Astrocyte (in vitro differentiated cells and primary cell): Measurements from ENCODE around the gene EIF2A. TPM values are rescaled to one million over a fixed set of nuclear protein-coding genes. Genes with fewer than 3 reads are reported as not detected.

Experiments
- DNase-seq: peaks from one replicate; pipeline ENCODE4 v3.0.0-alpha.2; 2010; ENCODE audit warnings: low read depth
- FAIRE-seq: peaks from 2 replicates; lab custom pipeline; 2011; peaks lifted over from hg19 to GRCh38; lab: Jason Lieb, UNC
- H2AFZ ChIP-seq: 2 replicates; pipeline ENCODE4 v1.6.0; 2012; ENCODE audit warnings: low read depth, low read length, inconsistent platforms
- H3K27ac ChIP-seq: 2 replicates; pipeline ENCODE4 v1.5.1; 2011; ENCODE audit warnings: low read depth, low read length, inconsistent platforms
- H3K27me3 ChIP-seq: 2 replicates; pipeline ENCODE4 v1.6.0; 2011; ENCODE audit warnings: low read length, inconsistent platforms; ENCODE audit not compliant: insufficient read depth
- H3K36me3 ChIP-seq: 2 replicates; pipeline ENCODE4 v1.5.1; 2011; ENCODE audit warnings: low read length, inconsistent platforms; ENCODE audit not compliant: insufficient read depth
- H3K4me1 ChIP-seq: 2 replicates; pipeline ENCODE4 v1.5.1; 2011; ENCODE audit warnings: low read length, inconsistent platforms; ENCODE audit not compliant: insufficient read depth
- H3K4me2 ChIP-seq: 2 replicates; pipeline ENCODE4 v1.6.0; 2012; ENCODE audit warnings: low read length, inconsistent platforms
- H3K4me3 ChIP-seq: 2 replicates; pipeline ENCODE4 v1.5.1; 2011; ENCODE audit warnings: low read depth, mild to moderate bottlenecking, low read length, inconsistent platforms; ENCODE audit not compliant: insufficient read depth
- H3K79me2 ChIP-seq: 2 replicates; pipeline ENCODE4 v1.6.0; 2012; ENCODE audit warnings: mild to moderate bottlenecking, low read length, inconsistent platforms; ENCODE audit not compliant: insufficient read depth
- H3K9ac ChIP-seq: 2 replicates; pipeline ENCODE4 v1.6.0; 2012; ENCODE audit warnings: mild to moderate bottlenecking, low read length, inconsistent platforms
- H3K9me3 ChIP-seq: 2 replicates; pipeline ENCODE4 v1.5.1; 2012; ENCODE audit warnings: low read depth, mild to moderate bottlenecking, low read length, inconsistent platforms; ENCODE audit not compliant: insufficient read depth
- H4K20me1 ChIP-seq: 2 replicates; pipeline ENCODE4 v1.6.0; 2012; ENCODE audit warnings: low read length, inconsistent platforms; ENCODE audit not compliant: insufficient read depth
- H3K27ac Mint-ChIP-seq: one replicate; pipeline ENCODE4 v1.8.0; 2021; ENCODE audit warnings: mild to moderate bottlenecking, mixed read lengths; ENCODE audit not compliant: unreplicated experiment
- H3K27me3 Mint-ChIP-seq: one replicate; pipeline ENCODE4 v1.8.0; 2021; ENCODE audit warnings: low read depth, mixed read lengths; ENCODE audit not compliant: unreplicated experiment
- H3K36me3 Mint-ChIP-seq: one replicate; pipeline ENCODE4 v1.8.0; 2021; ENCODE audit warnings: low read depth, mixed read lengths; ENCODE audit not compliant: unreplicated experiment
- H3K4me1 Mint-ChIP-seq: one replicate; pipeline ENCODE4 v1.8.0; 2021; ENCODE audit warnings: low read depth, mixed read lengths; ENCODE audit not compliant: unreplicated experiment
- H3K4me3 Mint-ChIP-seq: one replicate; pipeline ENCODE4 v1.8.0; 2021; ENCODE audit warnings: mild to moderate bottlenecking, moderate library complexity, mixed read lengths; ENCODE audit not compliant: unreplicated experiment
- H3K9me3 Mint-ChIP-seq: one replicate; pipeline ENCODE4 v1.8.0; 2021; ENCODE audit warnings: mild to moderate bottlenecking, mixed read lengths; ENCODE audit not compliant: unreplicated experiment
- EZH2 ChIP-seq: IDR thresholded peaks from 2 replicates; pipeline ENCODE4 v1.6.1; 2012; ENCODE audit warnings: mild to moderate bottlenecking, low read length, inconsistent platforms; ENCODE audit not compliant: insufficient read depth
- total RNA-seq: library from RNA; stranded (reverse); gene quantifications from 2 replicates; pipeline ENCODE4 v1.2.1, GENCODE V29; 2021
- TF ChIP-seq, protein P1 (sequence below): IDR thresholded peaks from 2 replicates; pipeline ENCODE4 v1.5.1; 2011; ENCODE audit warnings: low read depth, mild to moderate bottlenecking, inconsistent platforms, low read length, moderate library complexity; ENCODE audit not compliant: insufficient read depth

The EIF2A gene
- total RNA-seq, 1 donor from 2014 or later: 64.2 TPM

DNA sequence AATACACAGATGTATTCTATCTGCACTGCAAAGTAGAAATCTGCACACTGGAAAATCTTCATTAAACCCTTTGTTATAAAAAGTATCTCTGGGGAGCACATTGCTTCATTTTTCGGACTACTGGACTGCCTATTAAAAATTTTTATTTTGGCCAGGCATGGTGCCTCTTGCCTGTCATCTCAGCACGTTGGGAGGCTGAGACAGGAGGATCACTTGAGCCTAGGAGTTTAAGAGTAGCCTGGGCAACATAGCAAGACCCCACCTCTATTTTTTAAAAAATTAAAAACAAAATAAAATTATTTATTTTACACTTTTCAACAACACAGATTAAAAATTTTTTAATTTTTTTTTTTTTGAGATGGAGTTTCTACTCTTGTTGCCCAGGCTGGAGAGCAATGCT lies 6.3 kb upstream of the EIF2A start:
- Mint-ChIP-seq H3K4me3 (no peak overlapping the region), H3K27me3 (no peaks in the 10 kb centered on the region), H3K36me3 (peaks cover 9% of the 10 kb centered on the region), H3K9me3 (no peaks in the 10 kb centered on the region), H3K27ac (no peak overlapping the region), H3K4me1 (peaks cover 14% of the 10 kb centered on the region)
- H3K27ac ChIP-seq: no peak overlapping the region
- peaks cover 6% of the 10 kb centered on the region for H3K4me1 ChIP-seq
- TF ChIP-seq EZH2: no peak
- TF ChIP-seq, protein P1, sequence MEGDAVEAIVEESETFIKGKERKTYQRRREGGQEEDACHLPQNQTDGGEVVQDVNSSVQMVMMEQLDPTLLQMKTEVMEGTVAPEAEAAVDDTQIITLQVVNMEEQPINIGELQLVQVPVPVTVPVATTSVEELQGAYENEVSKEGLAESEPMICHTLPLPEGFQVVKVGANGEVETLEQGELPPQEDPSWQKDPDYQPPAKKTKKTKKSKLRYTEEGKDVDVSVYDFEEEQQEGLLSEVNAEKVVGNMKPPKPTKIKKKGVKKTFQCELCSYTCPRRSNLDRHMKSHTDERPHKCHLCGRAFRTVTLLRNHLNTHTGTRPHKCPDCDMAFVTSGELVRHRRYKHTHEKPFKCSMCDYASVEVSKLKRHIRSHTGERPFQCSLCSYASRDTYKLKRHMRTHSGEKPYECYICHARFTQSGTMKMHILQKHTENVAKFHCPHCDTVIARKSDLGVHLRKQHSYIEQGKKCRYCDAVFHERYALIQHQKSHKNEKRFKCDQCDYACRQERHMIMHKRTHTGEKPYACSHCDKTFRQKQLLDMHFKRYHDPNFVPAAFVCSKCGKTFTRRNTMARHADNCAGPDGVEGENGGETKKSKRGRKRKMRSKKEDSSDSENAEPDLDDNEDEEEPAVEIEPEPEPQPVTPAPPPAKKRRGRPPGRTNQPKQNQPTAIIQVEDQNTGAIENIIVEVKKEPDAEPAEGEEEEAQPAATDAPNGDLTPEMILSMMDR: no peak
- H4K20me1 ChIP-seq: peaks cover 47% of the 10 kb centered on the region
- no peak overlapping the region for H2AFZ ChIP-seq
- H3K9ac ChIP-seq: no peak overlapping the region
- H3K27me3 ChIP-seq: no peaks in the 10 kb centered on the region
- H3K4me2 ChIP-seq: no peak overlapping the region
- DNase-seq: no peak
- no peak for FAIRE-seq
- peaks cover 21% of the 10 kb centered on the region for H3K36me3 ChIP-seq
- peaks cover 38% of the 10 kb centered on the region for H3K79me2 ChIP-seq
- H3K4me3 ChIP-seq: no peak overlapping the region
- no peaks in the 10 kb centered on the region for H3K9me3 ChIP-seq

GRCh38 chr3:150540991-150541390 lies 5.6 kb upstream of the EIF2A start:
- no peak overlapping the region for H3K4me2 ChIP-seq
- no peaks in the 10 kb centered on the region for H3K27me3 Mint-ChIP-seq

GRCh38 chr3:150543128-150543527 lies 3.5 kb upstream of the EIF2A start:
- peaks cover 63% of the 10 kb centered on the region for H3K79me2 ChIP-seq
- Mint-ChIP-seq H3K9me3 (no peaks in the 10 kb centered on the region), H3K36me3 (peaks cover 9% of the 10 kb centered on the region), H3K4me1 (peaks cover 16% of the 10 kb centered on the region), H3K4me3 (peak overlapping the region; percentile 58), H3K27me3 (no peaks in the 10 kb centered on the region), H3K27ac (no peak overlapping the region)
- TF ChIP-seq, protein P1: no peak
- no peak for TF ChIP-seq EZH2
- peaks cover 21% of the 10 kb centered on the region for H3K36me3 ChIP-seq
- H3K4me3 ChIP-seq: no peak overlapping the region
- no peak overlapping the region for H3K9ac ChIP-seq
- H3K27me3 ChIP-seq: no peaks in the 10 kb centered on the region
- H3K4me1 ChIP-seq: peaks cover 6% of the 10 kb centered on the region
- peak overlapping the region; percentile 86 for H3K4me2 ChIP-seq
- no peak overlapping the region for H3K27ac ChIP-seq
- no peak for DNase-seq
- peaks cover 54% of the 10 kb centered on the region for H4K20me1 ChIP-seq
- H3K9me3 ChIP-seq: no peaks in the 10 kb centered on the region
- FAIRE-seq: no peak
- no peak overlapping the region for H2AFZ ChIP-seq

More at GRCh38 chr3:150540991-150541390, 5.6 kb upstream of the EIF2A start:
- DNase-seq (no peak), FAIRE-seq (no peak)
- Histone ChIP-seq H2AFZ (no peak overlapping the region), H3K79me2 (peaks cover 44% of the 10 kb centered on the region), H3K9ac (no peak overlapping the region), H3K4me3 (no peak overlapping the region), H3K27me3 (no peaks in the 10 kb centered on the region), H3K9me3 (no peaks in the 10 kb centered on the region), H3K4me1 (peaks cover 6% of the 10 kb centered on the region), H3K27ac (no peak overlapping the region), H3K36me3 (peaks cover 21% of the 10 kb centered on the region), H4K20me1 (peaks cover 54% of the 10 kb centered on the region)
- no peak overlapping the region for H3K4me3 Mint-ChIP-seq
- no peaks in the 10 kb centered on the region for H3K9me3 Mint-ChIP-seq
- TF ChIP-seq EZH2: no peak
- TF ChIP-seq, protein P1: no peak
- peaks cover 9% of the 10 kb centered on the region for H3K36me3 Mint-ChIP-seq
- H3K27ac Mint-ChIP-seq: no peak overlapping the region
- H3K4me1 Mint-ChIP-seq: peaks cover 14% of the 10 kb centered on the region
